K562 (cell line): ENCODE results near the gene AKIRIN1. TPM values are rescaled to one million over a fixed set of nuclear protein-coding genes. Genes with fewer than 3 reads are reported as not detected.

Experiments
- ATAC-seq: fragments of 200-7000 bp; cut with Tn5 transposase; 3 replicates; pipeline ENCODE4 v1.9.1; 2020; ENCODE audit warnings: moderate library complexity
- BruUV-seq: library from RNA; stranded (reverse); fragments of 400-500 nt; replicated peaks from 2 replicates; lab custom pipeline; 2021; lab: Mats Ljungman, UMichigan
- CTCF ChIA-PET: fragments of 300-600 bp; formaldehyde crosslinking; extraction: SDS; loops from one replicate; lab custom pipeline; 2021; ENCODE audit warnings: low intra/inter-chr PET ratio; lab: Yijun Ruan, JAX
- POLR2A ChIA-PET: fragments of 300-600, 350-650 bp; sonication (Branson Sonifier 250); formaldehyde crosslinking; extraction: SDS; loops from one replicate; lab custom pipeline; 2021; ENCODE audit warnings: antibody characterized with exemption, inconsistent platforms; lab: Yijun Ruan, JAX
- DNase-seq, 4 experiments: peaks; one replicate each; pipeline versions ENCODE4 v3.0.0 to v3.0.0-alpha.2; 2011 to 2018; ENCODE audit warnings: low spot score in 3 of 4, mixed read lengths in 3 of 4; ENCODE audit errors: extremely low read depth in 1 of 4
- FAIRE-seq: peaks from 2 replicates; lab custom pipeline; 2011; peaks lifted over from hg19 to GRCh38; lab: Jason Lieb, UNC
- H2AFZ ChIP-seq: 2 replicates; pipeline ENCODE4 v1.6.0; 2011; ENCODE audit warnings: low read depth, low read length, control low read depth, inconsistent platforms
- H3K27ac ChIP-seq: fragments of 200-600 bp; 3 replicates; pipeline ENCODE4 v1.8.0; 2011; ENCODE audit warnings: low read depth, mild to moderate bottlenecking, control low read depth, inconsistent platforms, low read length, moderate library complexity, mixed read lengths; ENCODE audit errors: extremely low read depth
- H3K27me3 ChIP-seq, 2 experiments: fragments of 300-600 bp in 1 of 2; 2 replicates in 1 of 2; 3 replicates in 1 of 2; pipeline versions ENCODE4 v1.6.0 to v1.8.0; 2011; ENCODE audit warnings: inconsistent platforms in 2 of 2, low read length in 2 of 2, mild to moderate bottlenecking in 1 of 2, mixed read lengths in 1 of 2, moderate library complexity in 1 of 2; ENCODE audit not compliant: control insufficient read depth in 2 of 2, insufficient read depth in 2 of 2
- H3K36me3 ChIP-seq: fragments of 300-600 bp; 3 replicates; pipeline ENCODE4 v1.8.0; 2011; ENCODE audit warnings: mild to moderate bottlenecking, low read length, inconsistent platforms; ENCODE audit not compliant: control insufficient read depth, insufficient read depth
- H3K4me1 ChIP-seq, 2 experiments: fragments of 200-600 bp in 1 of 2; replicated peaks in 1 of 2; 2 replicates in 1 of 2; 3 replicates in 1 of 2; pipeline versions ENCODE4 v1.5.1 to v1.8.0; 2011; ENCODE audit warnings: inconsistent platforms in 2 of 2, low read length in 2 of 2, mild to moderate bottlenecking in 1 of 2, mixed read lengths in 1 of 2, moderate library complexity in 1 of 2; ENCODE audit not compliant: control insufficient read depth in 2 of 2, insufficient read depth in 2 of 2
- H3K4me2 ChIP-seq: 2 replicates; pipeline ENCODE4 v1.6.1; 2011; ENCODE audit warnings: low read length, control low read depth, inconsistent platforms, mixed read lengths; ENCODE audit not compliant: insufficient read depth
- H3K4me3 ChIP-seq: fragments of 200-600 bp; sonication (generic), shearing (Covaris generic); 2 replicates; pipeline ENCODE4 v1.5.1; 2016; ENCODE audit warnings: control low read depth, inconsistent platforms
- H3K79me2 ChIP-seq: fragments of 200-600 bp; 3 replicates; pipeline ENCODE4 v1.8.0; 2011; ENCODE audit warnings: low read length, inconsistent platforms; ENCODE audit not compliant: control insufficient read depth, insufficient read depth
- H3K9ac ChIP-seq, 2 experiments: 2 replicates each; pipeline versions ENCODE4 v1.6.0 to v1.6.1; 2011; ENCODE audit warnings: low read depth in 2 of 2, low read length in 2 of 2, control low read depth in 1 of 2, inconsistent platforms in 1 of 2, mild to moderate bottlenecking in 1 of 2, mixed read lengths in 1 of 2; ENCODE audit not compliant: insufficient read depth in 1 of 2
- H3K9me1 ChIP-seq: one replicate; pipeline ENCODE4 v1.6.0; 2011; ENCODE audit warnings: inconsistent platforms, mild to moderate bottlenecking, low read length, moderate library complexity; ENCODE audit not compliant: control insufficient read depth, insufficient read depth
- H3K9me3 ChIP-seq: replicated peaks from 2 replicates; pipeline ENCODE4 v1.5.1; 2011; ENCODE audit warnings: low read depth, low read length, inconsistent platforms; ENCODE audit not compliant: control insufficient read depth, insufficient read depth
- H4K20me1 ChIP-seq: replicated peaks from 2 replicates; pipeline ENCODE4 v1.6.1; 2011; ENCODE audit warnings: low read length, inconsistent platforms, mixed read lengths; ENCODE audit not compliant: control insufficient read depth, insufficient read depth
- E2F3 ChIP-seq: fragments of 250-450 bp; sonication (Bioruptor Pico); IDR thresholded peaks from 2 replicates; pipeline ENCODE4 v1.4.0; 2020; ENCODE audit warnings: mild to moderate bottlenecking
- ESRRA ChIP-seq: fragments of 450-650 bp; IDR thresholded peaks from 2 replicates; pipeline ENCODE4 v1.6.1; 2014; ENCODE audit warnings: low read depth, mild to moderate bottlenecking, moderate library complexity, borderline replicate concordance
- FOXA1 ChIP-seq: fragments of 450-650 bp; IDR thresholded peaks from 2 replicates; pipeline ENCODE4 v1.6.1; 2016; ENCODE audit warnings: mild to moderate bottlenecking, borderline replicate concordance
- NELFE ChIP-seq: IDR thresholded peaks from 2 replicates; pipeline ENCODE4 v1.6.1; 2011; ENCODE audit warnings: mild to moderate bottlenecking; ENCODE audit not compliant: insufficient read depth, insufficient read length
- POLR2A ChIP-seq: fragments of 450-650 bp; conservative IDR thresholded peaks from 2 replicates; pipeline ENCODE4 v1.6.1; 2016
- POLR2AphosphoS2 ChIP-seq: IDR thresholded peaks from 2 replicates; pipeline ENCODE4 v1.6.1; 2012; ENCODE audit warnings: low read length, improper control_type of control experiment
- POLR2G ChIP-seq: fragments of 200-400 bp; formaldehyde crosslinking; IDR thresholded peaks from 2 replicates; pipeline ENCODE4 v1.6.1; 2017; ENCODE audit warnings: low read depth, mild to moderate bottlenecking, antibody characterized with exemption, low read length, moderate library complexity
- SUPT5H ChIP-seq: fragments of 450-650 bp; IDR thresholded peaks from 2 replicates; pipeline ENCODE4 v1.6.1; 2016
- WGBS: fragments of 100-300 bp; shearing (Covaris generic); methylation state at CpG from one replicate; pipeline ENCODE4 v1.1.6; 2016; ENCODE audit warnings: low coverage, mixed read lengths; ENCODE audit not compliant: insufficient coverage; ENCODE audit errors: missing lambda C conversion rate; 5-methylcytosine and 5-hydroxymethylcytosine counted together
- in situ Hi-C: fragments of 300-500 bp; cut with MboI; formaldehyde crosslinking; loops from 4 replicates; pipeline ENCODE4 v1.15.0; 2018; ENCODE audit warnings: inconsistent platforms, mixed read lengths
- intact Hi-C: fragments of 100-400 bp; cut with micrococcal nuclease; formaldehyde crosslinking; loops from 2 replicates; pipeline ENCODE4 v1.14.2; 2022
- polyA plus RNA-seq, 8 experiments: library from polyadenylated mRNA; depleted of rRNA in 4 of 8; stranded (reverse) in 5 of 8; unstranded in 3 of 8; fragments of >200 nt; fragmentation: Nextera tagmentation in 2 of 8; fragmentation: Illumina TruSeq in 1 of 8; extraction: Ambion mirVana in 2 of 8; extraction: Trizol in 1 of 8; gene quantifications; 2 replicates each; pipeline versions ENCODE4 v1.2.1 to v1.2.3, GENCODE V29; 2011 to 2014; ENCODE audit warnings: inconsistent platforms in 1 of 8, missing spikeins in 1 of 8
- total RNA-seq, 7 experiments: library from RNA; depleted of rRNA in 6 of 7; stranded (reverse); fragments of >200 nt in 6 of 7; fragmentation: Illumina TruSeq in 2 of 7; extraction: Trizol in 2 of 7; gene quantifications; 2 replicates each; pipeline versions ENCODE4 v1.2.1 to v1.2.3, GENCODE V29; 2011 to 2021; ENCODE audit warnings: low replicate concordance in 1 of 7
- TF ChIP-seq, protein P1 (sequence below), 3 experiments: IDR thresholded peaks in 2 of 3; conservative IDR thresholded peaks in 1 of 3; 2 replicates each; pipeline ENCODE4 v1.5.1; 2011 to 2012; ENCODE audit warnings: low read length in 3 of 3, mild to moderate bottlenecking in 3 of 3, control low read depth in 2 of 3, improper control_type of control experiment in 1 of 3, inconsistent platforms in 1 of 3, low read depth in 1 of 3, mixed read lengths in 1 of 3, moderate library complexity in 1 of 3; ENCODE audit not compliant: insufficient read depth in 2 of 3

Gene AKIRIN1
- total and polyA plus RNA-seq, 9 of the 15 experiments (the other 6 are each of a cell fraction or from before 2014, with no cell fraction given): 11.5 to 139 (median 83.4) TPM

DNA sequence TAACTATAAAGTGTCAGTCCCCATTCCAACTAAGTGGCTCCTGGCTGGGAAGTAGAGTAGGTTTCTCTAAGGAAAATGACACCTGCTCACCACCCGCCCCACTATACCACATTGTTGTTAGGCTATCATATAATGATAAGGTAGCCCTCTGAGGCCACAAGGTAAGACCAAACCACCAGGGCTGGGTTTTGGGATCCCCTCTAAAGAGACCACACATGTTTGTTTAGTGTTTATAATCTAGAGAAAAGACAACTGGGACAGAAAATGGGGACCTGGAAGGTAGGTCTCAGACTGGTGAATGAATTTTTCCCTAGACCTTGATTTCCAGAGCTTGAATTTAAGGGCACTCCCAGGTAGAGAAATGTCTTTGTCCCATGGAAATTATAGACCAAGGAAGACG lies 15.2 kb downstream of the AKIRIN1 start:
- H3K36me3 ChIP-seq: peaks cover 84% of the 10 kb centered on the region
- TF ChIP-seq POLR2G (0 out of 2 replicates have a peak, but pooled peaks have one; percentile 4), NELFE (no peak)
- 88% methylated on average over 2 of the region's 2 CpGs for WGBS
- H4K20me1 ChIP-seq: no peaks in the 10 kb centered on the region
- H3K4me2 ChIP-seq: no peak overlapping the region
- H3K27me3 ChIP-seq: no peaks in the 10 kb centered on the region
- no peaks in the 10 kb centered on the region for H3K9me1 ChIP-seq
- ChIA-PET CTCF (no interaction called here), POLR2A (interaction anchor here (0.7 to 3.2 kb wide), 6 partner anchors 9 to 66 kb away, joined by 3 to 25 read pairs (median 4); partner anchors contain the start of gene NDUFS5)
- in situ Hi-C loops (no loop called here), intact Hi-C loops (no loop called here)
- no peaks in the 10 kb centered on the region for H3K4me1 ChIP-seq
- H3K27ac ChIP-seq: no peak overlapping the region
- H3K79me2 ChIP-seq: no peaks in the 10 kb centered on the region
- DNase-seq (no peak), FAIRE-seq (no peak), ATAC-seq (no peak; the same call in 2 of the 3 replicates)
- no peak overlapping the region for H3K4me3 ChIP-seq
- no peak overlapping the region for H2AFZ ChIP-seq
- H3K9me3 ChIP-seq: no peaks in the 10 kb centered on the region
- no peak overlapping the region for H3K9ac ChIP-seq
- no TSS peak for BruUV-seq

DNA sequence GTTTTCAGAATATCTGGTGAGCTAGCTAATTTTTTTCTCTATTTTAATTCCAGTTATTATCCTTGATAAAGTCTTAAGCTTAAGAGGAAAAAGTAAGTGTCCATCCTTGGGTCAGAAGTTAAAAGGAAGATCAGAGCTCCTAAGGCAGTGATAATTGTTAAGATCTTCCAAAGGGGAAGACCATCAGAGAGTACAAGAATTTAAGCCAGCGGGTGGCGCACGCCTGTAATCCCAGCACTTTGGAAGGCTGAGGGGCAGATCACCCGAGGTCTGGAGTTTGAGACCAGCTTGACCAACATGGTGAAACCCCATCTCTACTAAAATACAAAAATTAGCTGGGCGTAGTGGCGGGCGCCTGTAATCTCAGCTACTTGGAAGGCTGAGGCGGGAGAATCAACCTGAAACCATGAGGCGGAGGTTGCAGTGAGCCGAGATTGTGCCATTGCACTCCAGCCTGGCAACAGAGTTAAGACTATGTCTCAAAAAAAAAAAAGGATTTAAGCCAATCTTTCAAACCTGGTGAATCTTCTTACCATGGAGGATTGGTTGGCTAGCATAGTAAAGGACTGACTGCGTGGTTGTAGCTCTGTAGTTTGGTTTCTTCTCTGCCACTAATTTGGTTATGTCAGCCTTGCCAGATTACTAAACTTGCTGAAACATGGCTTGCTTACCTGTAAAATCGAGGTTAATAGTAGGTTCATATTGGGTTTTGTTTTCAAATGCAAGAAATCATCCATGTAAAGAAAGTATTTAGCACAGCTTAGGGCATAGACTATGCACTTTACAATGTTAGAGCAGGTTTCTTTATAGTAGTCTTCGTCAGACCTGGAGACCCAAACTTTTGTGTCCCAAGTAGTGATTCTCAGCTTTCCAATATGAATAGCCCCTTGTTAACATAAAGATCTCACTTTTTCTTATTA lies 15.9 kb downstream of the AKIRIN1 start:
- H3K9me1 ChIP-seq: no peaks in the 10 kb centered on the region
- no TSS peak for BruUV-seq
- DNase-seq (no peak), ATAC-seq (peak; percentile 59), FAIRE-seq (peak; percentile 11)
- no peak overlapping the region for H3K9ac ChIP-seq
- WGBS: 92% methylated on average over 13 of the region's 13 CpGs
- CTCF ChIA-PET: no interaction called here
- H3K4me3 ChIP-seq: no peak overlapping the region
- H2AFZ ChIP-seq: no peak overlapping the region
- POLR2A ChIA-PET: interaction anchor here (0.6 to 3.2 kb wide), 6 partner anchors 10 to 1385 kb away, joined by 3 to 25 read pairs (median 4); partner anchors contain the start of gene NDUFS5
- intact Hi-C loops (no loop called here), in situ Hi-C loops (no loop called here)
- H4K20me1 ChIP-seq: no peaks in the 10 kb centered on the region
- no peaks in the 10 kb centered on the region for H3K79me2 ChIP-seq
- no peak for TF ChIP-seq FOXA1
- TF ChIP-seq POLR2A: peak; percentile 46; the same call in 1 of the 2 replicates
- 0 out of 2 replicates have a peak, but pooled peaks have one; percentile 41 for TF ChIP-seq SUPT5H
- TF ChIP-seq ESRRA: no peak
- peak; percentile 49; the same call in 1 of the 2 replicates for TF ChIP-seq POLR2G
- peak; percentile 13; the same call in 1 of the 2 replicates for TF ChIP-seq POLR2AphosphoS2
- TF ChIP-seq E2F3: no peak
- TF ChIP-seq, protein P1, sequence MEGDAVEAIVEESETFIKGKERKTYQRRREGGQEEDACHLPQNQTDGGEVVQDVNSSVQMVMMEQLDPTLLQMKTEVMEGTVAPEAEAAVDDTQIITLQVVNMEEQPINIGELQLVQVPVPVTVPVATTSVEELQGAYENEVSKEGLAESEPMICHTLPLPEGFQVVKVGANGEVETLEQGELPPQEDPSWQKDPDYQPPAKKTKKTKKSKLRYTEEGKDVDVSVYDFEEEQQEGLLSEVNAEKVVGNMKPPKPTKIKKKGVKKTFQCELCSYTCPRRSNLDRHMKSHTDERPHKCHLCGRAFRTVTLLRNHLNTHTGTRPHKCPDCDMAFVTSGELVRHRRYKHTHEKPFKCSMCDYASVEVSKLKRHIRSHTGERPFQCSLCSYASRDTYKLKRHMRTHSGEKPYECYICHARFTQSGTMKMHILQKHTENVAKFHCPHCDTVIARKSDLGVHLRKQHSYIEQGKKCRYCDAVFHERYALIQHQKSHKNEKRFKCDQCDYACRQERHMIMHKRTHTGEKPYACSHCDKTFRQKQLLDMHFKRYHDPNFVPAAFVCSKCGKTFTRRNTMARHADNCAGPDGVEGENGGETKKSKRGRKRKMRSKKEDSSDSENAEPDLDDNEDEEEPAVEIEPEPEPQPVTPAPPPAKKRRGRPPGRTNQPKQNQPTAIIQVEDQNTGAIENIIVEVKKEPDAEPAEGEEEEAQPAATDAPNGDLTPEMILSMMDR (IDR thresholded peaks at IDR 0.05 in 2 of 3, conservative IDR thresholded peaks at IDR 0.05 in 1 of 3; ENCODE audit: insufficient read depth in 2 of 3, low read depth in 1 of 3, low read length in 3 of 3): peak in 2 of 3 experiments; percentile 17 to 21; a peak in 1 of 6 replicates
- no peaks in the 10 kb centered on the region for H3K4me1 ChIP-seq
- no peaks in the 10 kb centered on the region for H3K9me3 ChIP-seq
- no peaks in the 10 kb centered on the region for H3K27me3 ChIP-seq
- H3K27ac ChIP-seq: no peak overlapping the region
- H3K36me3 ChIP-seq: peaks cover 77% of the 10 kb centered on the region
- H3K4me2 ChIP-seq: no peak overlapping the region
